GM12878 (cell line): ENCODE results near the gene UNC50. TPM values are rescaled to one million over a fixed set of nuclear protein-coding genes. Genes with fewer than 3 reads are reported as not detected.

Experiments used
- ATAC-seq: fragments of 200-7000 bp; cut with Tn5 transposase; 3 replicates; pipeline ENCODE4 v1.9.1; 2020; ENCODE audit warnings: mild to moderate bottlenecking, moderate library complexity
- BruUV-seq: library from RNA; stranded (reverse); fragments of 400-500 nt; replicated peaks from 2 replicates; lab custom pipeline; 2021; lab: Mats Ljungman, UMichigan
- CTCF ChIA-PET: fragments of 300-600 bp; sonication (Branson Sonifier 250); formaldehyde crosslinking; extraction: SDS; loops from one replicate; lab custom pipeline; 2021; ENCODE audit warnings: inconsistent platforms; lab: Yijun Ruan, JAX
- POLR2A ChIA-PET: fragments of 350-600 bp; formaldehyde crosslinking; extraction: SDS; loops from one replicate; lab custom pipeline; 2021; ENCODE audit warnings: inconsistent platforms; lab: Charles Lee
- RAD21 ChIA-PET: fragments of 300-600 bp; sonication (Branson Sonifier 250); formaldehyde crosslinking; loops from one replicate; lab custom pipeline; 2023; ENCODE audit warnings: antibody characterized with exemption; ENCODE audit not compliant: unreplicated experiment; lab: Charles Lee
- SMC1A ChIA-PET: fragments of 300-600 bp; sonication (Branson Sonifier 250); formaldehyde crosslinking; loops from one replicate; lab custom pipeline; 2023; ENCODE audit not compliant: unreplicated experiment, uncharacterized antibody; lab: Charles Lee
- DNase-seq: peaks from one replicate; pipeline ENCODE4 v3.0.0-alpha.2; 2011; ENCODE audit warnings: low read depth, low spot score
- FAIRE-seq: peaks from 3 replicates; lab custom pipeline; 2011; peaks lifted over from hg19 to GRCh38; lab: Jason Lieb, UNC
- H2AFZ ChIP-seq: 2 replicates; pipeline ENCODE4 v1.6.0; 2011; ENCODE audit warnings: low read depth, low read length, control low read depth; ENCODE audit not compliant: control insufficient read depth
- H3K27ac ChIP-seq: 2 replicates; pipeline ENCODE4 v1.5.1; 2011; ENCODE audit warnings: control low read depth; ENCODE audit not compliant: control insufficient read depth, insufficient read depth
- H3K27me3 ChIP-seq, 2 experiments: replicated peaks in 1 of 2; 2 replicates each; pipeline versions ENCODE4 v1.6.0 to v1.6.1; 2011; ENCODE audit warnings: low read length in 1 of 2; ENCODE audit not compliant: control insufficient read depth in 2 of 2, insufficient read depth in 2 of 2
- H3K36me3 ChIP-seq, 2 experiments: 2 replicates each; pipeline ENCODE4 v1.5.1; 2011; ENCODE audit warnings: low read length in 1 of 2; ENCODE audit not compliant: control insufficient read depth in 2 of 2, insufficient read depth in 2 of 2
- H3K4me1 ChIP-seq: 2 replicates; pipeline ENCODE4 v1.6.1; 2011; ENCODE audit warnings: mild to moderate bottlenecking, low read length, moderate library complexity, mixed read lengths; ENCODE audit not compliant: control insufficient read depth, insufficient read depth
- H3K4me2 ChIP-seq: 2 replicates; pipeline ENCODE4 v1.6.0; 2011; ENCODE audit warnings: control low read depth; ENCODE audit not compliant: control insufficient read depth, insufficient read depth
- H3K4me3 ChIP-seq: fragments of 200-600 bp; sonication (generic); 2 replicates; pipeline ENCODE4 v1.5.1; 2016
- H3K79me2 ChIP-seq: 2 replicates; pipeline ENCODE4 v1.6.0; 2011; ENCODE audit warnings: low read length; ENCODE audit not compliant: control insufficient read depth, insufficient read depth
- H3K9ac ChIP-seq: 2 replicates; pipeline ENCODE4 v1.8.0; 2011; ENCODE audit warnings: low read length, control low read depth, mixed read lengths; ENCODE audit not compliant: control insufficient read depth, insufficient read depth
- H3K9me3 ChIP-seq: replicated peaks from 3 replicates; pipeline ENCODE4 v1.5.1; 2011; ENCODE audit warnings: mild to moderate bottlenecking, low read length; ENCODE audit not compliant: control insufficient read depth, insufficient read depth
- H4K20me1 ChIP-seq: 2 replicates; pipeline ENCODE4 v1.6.0; 2011; ENCODE audit not compliant: control insufficient read depth, insufficient read depth
- SMC3 ChIP-seq: IDR thresholded peaks from 2 replicates; pipeline ENCODE4 v1.6.1; 2011; ENCODE audit warnings: low read length, improper control_type of control experiment, borderline replicate concordance
- ZBED1 ChIP-seq: IDR thresholded peaks from 2 replicates; pipeline ENCODE4 v1.6.1; 2016; ENCODE audit warnings: borderline replicate concordance
- WGBS: methylation state at CpG from one replicate; pipeline ENCODE4 v1.1.6; 2016; ENCODE audit warnings: low lambda C conversion rate; ENCODE audit not compliant: insufficient replicate concordance, insufficient coverage; ENCODE audit errors: missing lambda C conversion rate; 5-methylcytosine and 5-hydroxymethylcytosine counted together
- in situ Hi-C: fragments of 300-500 bp; cut with MboI; formaldehyde crosslinking; loops from 9 replicates; pipeline ENCODE4 v1.14.3; 2018; ENCODE audit warnings: mixed read lengths
- intact Hi-C: fragments of 100-400 bp; cut with micrococcal nuclease; formaldehyde crosslinking; loops from one replicate; pipeline ENCODE4 v1.14.2; 2022; ENCODE audit not compliant: unreplicated experiment
- polyA plus RNA-seq, 11 experiments: library from polyadenylated mRNA; depleted of rRNA in 4 of 11; unstranded in 6 of 11; stranded (reverse) in 5 of 11; fragments of >200 nt; fragmentation: Nextera tagmentation in 4 of 11; fragmentation: Illumina TruSeq in 1 of 11; extraction: Ambion mirVana in 4 of 11; extraction: Trizol in 1 of 11; gene quantifications; 1 replicate in 1 of 11; 2 replicates in 10 of 11; pipeline versions ENCODE4 v1.2.1 to v1.2.3, GENCODE V29; 2011 to 2016; ENCODE audit warnings: inconsistent platforms in 2 of 11, missing spikeins in 2 of 11, low read depth in 1 of 11
- total RNA-seq, 4 experiments: library from RNA; depleted of rRNA in 3 of 4; stranded (reverse); fragments of >200 nt in 3 of 4; fragmentation: Illumina TruSeq in 1 of 4; extraction: Trizol in 1 of 4; gene quantifications; 2 replicates each; pipeline versions ENCODE4 v1.2.1 to v1.2.3, GENCODE V29; 2013 to 2021
- TF ChIP-seq, protein P1 (sequence below), 3 experiments: IDR thresholded peaks in 2 of 3; conservative IDR thresholded peaks in 1 of 3; 2 replicates each; pipeline ENCODE4 v1.5.1; 2011; ENCODE audit warnings: low read depth in 3 of 3, low read length in 3 of 3, mild to moderate bottlenecking in 3 of 3, control low read depth in 2 of 3, moderate library complexity in 2 of 3, inconsistent platforms in 1 of 3, mixed read lengths in 1 of 3; ENCODE audit not compliant: control insufficient read depth in 2 of 3, insufficient read depth in 1 of 3; ENCODE audit errors: extremely low read depth in 1 of 3

The UNC50 gene
- total and polyA plus RNA-seq, 10 of the 15 experiments (the other 5 are each of a cell fraction or from before 2014, with no cell fraction given), result 25.5 to 76.3 (median 37.8) TPM

GRCh38 chr2:98634406-98635092 is 26.2 kb downstream of the UNC50 start:
- H2AFZ ChIP-seq, result no peak overlapping the region
- no peaks in the 10 kb centered on the region for H3K79me2 ChIP-seq
- no peak overlapping the region for H3K9ac ChIP-seq
- ChIA-PET CTCF (interaction anchor here (1.0 kb wide), 3 partner anchors 11 to 206 kb away, joined by 3 to 4 read pairs (median 3); no protein-coding TSS in a partner anchor), RAD21 (interaction anchor here (0.8 to 0.9 kb wide), 2 partner anchors 11 to 202 kb away, joined by 3 read pairs; no protein-coding TSS in a partner anchor), POLR2A (no interaction called here), SMC1A (interaction anchor here (0.6 to 2.4 kb wide), 2 partner anchors 9 to 202 kb away, joined by 3 to 5 read pairs; no protein-coding TSS in a partner anchor)
- H3K4me3 ChIP-seq, result no peak overlapping the region
- peak; percentile 48; the same call in 2 of the 3 replicates for ATAC-seq
- TF ChIP-seq SMC3, result 0 out of 2 replicates have a peak, but pooled peaks have one; percentile 4
- TF ChIP-seq, protein P1, sequence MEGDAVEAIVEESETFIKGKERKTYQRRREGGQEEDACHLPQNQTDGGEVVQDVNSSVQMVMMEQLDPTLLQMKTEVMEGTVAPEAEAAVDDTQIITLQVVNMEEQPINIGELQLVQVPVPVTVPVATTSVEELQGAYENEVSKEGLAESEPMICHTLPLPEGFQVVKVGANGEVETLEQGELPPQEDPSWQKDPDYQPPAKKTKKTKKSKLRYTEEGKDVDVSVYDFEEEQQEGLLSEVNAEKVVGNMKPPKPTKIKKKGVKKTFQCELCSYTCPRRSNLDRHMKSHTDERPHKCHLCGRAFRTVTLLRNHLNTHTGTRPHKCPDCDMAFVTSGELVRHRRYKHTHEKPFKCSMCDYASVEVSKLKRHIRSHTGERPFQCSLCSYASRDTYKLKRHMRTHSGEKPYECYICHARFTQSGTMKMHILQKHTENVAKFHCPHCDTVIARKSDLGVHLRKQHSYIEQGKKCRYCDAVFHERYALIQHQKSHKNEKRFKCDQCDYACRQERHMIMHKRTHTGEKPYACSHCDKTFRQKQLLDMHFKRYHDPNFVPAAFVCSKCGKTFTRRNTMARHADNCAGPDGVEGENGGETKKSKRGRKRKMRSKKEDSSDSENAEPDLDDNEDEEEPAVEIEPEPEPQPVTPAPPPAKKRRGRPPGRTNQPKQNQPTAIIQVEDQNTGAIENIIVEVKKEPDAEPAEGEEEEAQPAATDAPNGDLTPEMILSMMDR (IDR thresholded peaks at IDR 0.05 in 2 of 3, conservative IDR thresholded peaks at IDR 0.05 in 1 of 3; ENCODE audit: control insufficient read depth in 2 of 3, extremely low read depth in 1 of 3, insufficient read depth in 1 of 3, low read depth in 3 of 3, low read length in 3 of 3), result peak; percentile 15 to 41 (median 31); a peak in 3 of 6 replicates
- no peak for TF ChIP-seq ZBED1
- in situ Hi-C loops (no loop called here), intact Hi-C loops (no loop called here)
- H3K9me3 ChIP-seq, result no peaks in the 10 kb centered on the region
- no peak overlapping the region for H3K27ac ChIP-seq
- no peaks in the 10 kb centered on the region; a peak in 1 of 4 replicates for H3K27me3 ChIP-seq
- WGBS, result 76% methylated on average over 9 of the region's 9 CpGs
- no peaks in the 10 kb centered on the region; a peak in 1 of 4 replicates for H3K36me3 ChIP-seq
- no TSS peak for BruUV-seq
- no peak for FAIRE-seq
- peaks cover 5% of the 10 kb centered on the region for H3K4me1 ChIP-seq
- no peaks in the 10 kb centered on the region for H4K20me1 ChIP-seq
- DNase-seq, result no peak
- H3K4me2 ChIP-seq, result no peak overlapping the region
